ENCODE results near the gene CEP290.

The CEP290 gene

GRCh38 chr12:88067301-88067700 is 74.6 kb downstream of the CEP290 start:
- Histone ChIP-seq H3K4me3 (replicated peaks; ENCODE audit: insufficient read depth, low read length) (no peak overlapping the region), H3K27ac (replicated peaks) (no peak overlapping the region), H3K27me3 (ENCODE audit: insufficient read depth, poor library complexity, severe bottlenecking) (no peaks in the 10 kb centered on the region)
- no peak for DNase-seq (ENCODE audit: low read depth in 1 of 2, low spot score in 1 of 2)
- no peak for TF ChIP-seq SPI1 (IDR thresholded peaks at IDR 0.05; ENCODE audit: borderline replicate concordance, low read depth)
- no peak for TF ChIP-seq GABPA (IDR thresholded peaks at IDR 0.05; ENCODE audit: low read depth)
- TF ChIP-seq REST (IDR thresholded peaks at IDR 0.05; ENCODE audit: insufficient replicate concordance, low read depth) = no peak
- no peak for TF ChIP-seq CTCF (IDR thresholded peaks at IDR 0.05; ENCODE audit: insufficient read depth, low read length)
- no peak for TF ChIP-seq POLR2AphosphoS5 (IDR thresholded peaks at IDR 0.05; ENCODE audit: low read depth)

DNA sequence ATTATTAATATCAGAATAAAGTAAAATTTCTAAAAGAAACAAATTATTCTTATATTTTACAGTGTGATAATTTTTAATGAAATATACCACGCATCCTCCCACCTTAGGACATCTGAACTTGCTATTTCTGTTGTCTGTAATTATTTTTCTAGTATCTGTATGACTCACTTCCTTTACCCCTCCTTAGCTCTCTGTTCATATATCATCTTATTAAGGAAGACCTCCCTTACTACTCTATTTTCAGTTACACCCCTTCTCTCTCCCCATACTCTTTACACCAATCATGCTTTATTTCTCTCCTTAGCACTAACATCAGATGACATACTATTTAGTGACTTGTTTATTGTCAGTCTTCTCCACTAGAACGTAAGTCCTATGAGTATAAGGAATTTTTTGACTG is 78.5 kb downstream of the CEP290 start:
- DNase-seq (ENCODE audit: low read depth in 1 of 2, low spot score in 1 of 2) = no peak
- no peak for TF ChIP-seq POLR2AphosphoS5 (IDR thresholded peaks at IDR 0.05; ENCODE audit: low read depth)
- H3K4me3 ChIP-seq (replicated peaks; ENCODE audit: insufficient read depth, low read length) = no peak overlapping the region
- H3K27me3 ChIP-seq (ENCODE audit: insufficient read depth, poor library complexity, severe bottlenecking) = no peaks in the 10 kb centered on the region
- no peak overlapping the region for H3K27ac ChIP-seq (replicated peaks)

DNA sequence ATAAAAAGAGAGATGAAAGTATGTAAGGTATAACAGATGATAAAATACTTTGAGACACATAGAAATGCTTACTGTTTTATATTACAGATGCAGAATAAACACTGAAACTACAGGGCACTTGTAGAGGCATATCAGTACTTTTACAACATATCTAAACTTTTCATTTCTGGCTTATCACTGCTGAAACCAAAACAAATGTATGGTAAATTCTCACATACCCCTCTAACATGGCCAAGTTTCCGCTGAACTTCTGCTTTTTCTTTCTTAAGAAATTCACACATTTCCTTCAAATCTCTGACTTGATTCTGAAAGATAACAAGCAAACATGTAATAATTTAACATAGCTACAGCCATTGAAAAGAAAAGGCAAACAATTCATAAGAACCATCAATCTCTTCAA is 79.4 kb downstream of the CEP290 start:
- H3K27me3 ChIP-seq (ENCODE audit: insufficient read depth, poor library complexity, severe bottlenecking) = no peaks in the 10 kb centered on the region
- no peak overlapping the region for H3K4me3 ChIP-seq (replicated peaks; ENCODE audit: insufficient read depth, low read length)
- no peak overlapping the region for H3K27ac ChIP-seq (replicated peaks)
- DNase-seq (ENCODE audit: low read depth in 1 of 2, low spot score in 1 of 2) = no peak
- TF ChIP-seq REST (IDR thresholded peaks at IDR 0.05; ENCODE audit: insufficient replicate concordance, low read depth) = no peak
- no peak for TF ChIP-seq CTCF (IDR thresholded peaks at IDR 0.05; ENCODE audit: insufficient read depth, low read length)
- TF ChIP-seq SPI1 (IDR thresholded peaks at IDR 0.05; ENCODE audit: borderline replicate concordance, low read depth) = no peak
- no peak for TF ChIP-seq GABPA (IDR thresholded peaks at IDR 0.05; ENCODE audit: low read depth)
- TF ChIP-seq POLR2AphosphoS5 (IDR thresholded peaks at IDR 0.05; ENCODE audit: low read depth) = no peak

DNA sequence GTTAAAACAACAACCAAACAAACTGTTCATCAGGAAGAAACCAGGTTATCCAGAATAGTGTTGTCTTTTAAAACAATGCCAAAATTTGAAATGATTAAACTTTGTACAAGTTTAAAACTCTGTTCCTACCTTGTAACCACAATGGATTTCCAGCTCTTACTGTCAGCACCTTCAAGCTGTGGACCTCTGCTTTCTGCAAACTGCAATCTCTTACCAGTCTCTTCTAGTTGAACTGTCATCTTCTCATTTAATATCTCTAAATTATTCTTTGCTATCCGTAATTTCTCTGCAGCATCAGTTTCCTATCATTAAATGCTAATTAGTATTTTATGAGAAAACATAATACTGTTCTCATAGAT is 83.2 kb downstream of the CEP290 start:
- no peak for DNase-seq (ENCODE audit: low read depth in 1 of 2, low spot score in 1 of 2)
- no peaks in the 10 kb centered on the region for H3K27me3 ChIP-seq (ENCODE audit: insufficient read depth, poor library complexity, severe bottlenecking)
- TF ChIP-seq REST (IDR thresholded peaks at IDR 0.05; ENCODE audit: insufficient replicate concordance, low read depth) = no peak
- TF ChIP-seq CTCF (IDR thresholded peaks at IDR 0.05; ENCODE audit: insufficient read depth, low read length) = no peak
- TF ChIP-seq GABPA (IDR thresholded peaks at IDR 0.05; ENCODE audit: low read depth) = no peak
- no peak for TF ChIP-seq POLR2AphosphoS5 (IDR thresholded peaks at IDR 0.05; ENCODE audit: low read depth)
- no peak for TF ChIP-seq SPI1 (IDR thresholded peaks at IDR 0.05; ENCODE audit: borderline replicate concordance, low read depth)
- no peak overlapping the region for H3K4me3 ChIP-seq (replicated peaks; ENCODE audit: insufficient read depth, low read length)
- no peak overlapping the region for H3K27ac ChIP-seq (replicated peaks)

Data from HL-60 (cell line).